Caco-2 (cell line): Measurements from ENCODE around the gene MBL2. TPM values are rescaled to one million over a fixed set of nuclear protein-coding genes. Genes with fewer than 3 reads are reported as not detected.

Experiments
- BruUV-seq: library from RNA; stranded (reverse); fragments of 400-500 nt; replicated peaks from 2 replicates; lab custom pipeline; 2021; lab: Mats Ljungman, UMichigan
- CTCF ChIA-PET: fragments of 300-600 bp; sonication (Branson Sonifier 250); formaldehyde crosslinking; loops from one replicate; lab custom pipeline; 2022; ENCODE audit warnings: antibody characterized with exemption; lab: Charles Lee
- POLR2A ChIA-PET: fragments of 300-600 bp; sonication (Branson Sonifier 250); formaldehyde crosslinking; loops from one replicate; lab custom pipeline; 2022; ENCODE audit warnings: antibody characterized with exemption; lab: Charles Lee
- DNase-seq, 2 experiments: peaks; one replicate each; pipeline versions ENCODE4 v3.0.0 to v3.0.0-alpha.2; 2020 to 2022
- H3K27me3 ChIP-seq: replicated peaks from 2 replicates; pipeline ENCODE4 v1.6.0; 2011; ENCODE audit warnings: low read length; ENCODE audit not compliant: control insufficient read depth, insufficient read depth
- H3K36me3 ChIP-seq: 2 replicates; pipeline ENCODE4 v1.5.1; 2011; ENCODE audit warnings: low read length; ENCODE audit not compliant: control insufficient read depth, insufficient read depth
- H3K4me1 ChIP-seq: fragments of 250-450 bp; sonication (Bioruptor Pico); 2 replicates; pipeline ENCODE4 v1.5.1; 2020; ENCODE audit warnings: mild to moderate bottlenecking
- H3K4me3 ChIP-seq: 2 replicates; pipeline ENCODE4 v1.5.1; 2011; ENCODE audit warnings: low read depth, mild to moderate bottlenecking, control low read depth, low read length
- H3K9me3 ChIP-seq: fragments of 250-450 bp; sonication (Bioruptor Pico); 2 replicates; pipeline ENCODE4 v1.5.1; 2020; ENCODE audit warnings: mild to moderate bottlenecking, moderate library complexity
- H3K27ac Mint-ChIP-seq: one replicate; pipeline ENCODE4 v1.8.0; 2022; ENCODE audit warnings: mixed read lengths; ENCODE audit not compliant: unreplicated experiment
- H3K27me3 Mint-ChIP-seq: one replicate; pipeline ENCODE4 v1.8.0; 2022; ENCODE audit warnings: mixed read lengths; ENCODE audit not compliant: insufficient read depth, unreplicated experiment
- H3K36me3 Mint-ChIP-seq: one replicate; pipeline ENCODE4 v1.8.0; 2022; ENCODE audit warnings: mild to moderate bottlenecking, mixed read lengths; ENCODE audit not compliant: insufficient read depth, unreplicated experiment
- H3K4me1 Mint-ChIP-seq: one replicate; pipeline ENCODE4 v1.8.0; 2022; ENCODE audit warnings: low read depth, mixed read lengths; ENCODE audit not compliant: unreplicated experiment
- H3K4me3 Mint-ChIP-seq: one replicate; pipeline ENCODE4 v1.8.0; 2022; ENCODE audit warnings: mild to moderate bottlenecking, moderate library complexity, mixed read lengths; ENCODE audit not compliant: unreplicated experiment
- H3K9me3 Mint-ChIP-seq: one replicate; pipeline ENCODE4 v1.8.0; 2022; ENCODE audit warnings: mixed read lengths; ENCODE audit not compliant: unreplicated experiment
- intact Hi-C: fragments of 100-400 bp; cut with micrococcal nuclease; formaldehyde crosslinking; loops from one replicate; pipeline ENCODE4 v1.10.0; 2022; ENCODE audit not compliant: unreplicated experiment
- total RNA-seq: library from RNA; stranded (reverse); gene quantifications from 2 replicates; pipeline ENCODE4 v1.2.3, GENCODE V29; 2022
- TF ChIP-seq, protein P1 (sequence below), 2 experiments: fragments of 200-600 bp in 1 of 2; IDR thresholded peaks; 1 replicate in 1 of 2; 2 replicates in 1 of 2; pipeline versions ENCODE4 v1.5.1 to v1.8.0; 2011 to 2022; ENCODE audit warnings: antibody characterized with exemption in 1 of 2, control low read depth in 1 of 2, inconsistent platforms in 1 of 2, low read depth in 1 of 2, low read length in 1 of 2, mild to moderate bottlenecking in 1 of 2, moderate library complexity in 1 of 2; ENCODE audit not compliant: insufficient read depth in 1 of 2, severe bottlenecking in 1 of 2, unreplicated experiment in 1 of 2

MBL2 gene
- total RNA-seq, 1 experiment from 2014 or later, result 0.20 TPM

DNA sequence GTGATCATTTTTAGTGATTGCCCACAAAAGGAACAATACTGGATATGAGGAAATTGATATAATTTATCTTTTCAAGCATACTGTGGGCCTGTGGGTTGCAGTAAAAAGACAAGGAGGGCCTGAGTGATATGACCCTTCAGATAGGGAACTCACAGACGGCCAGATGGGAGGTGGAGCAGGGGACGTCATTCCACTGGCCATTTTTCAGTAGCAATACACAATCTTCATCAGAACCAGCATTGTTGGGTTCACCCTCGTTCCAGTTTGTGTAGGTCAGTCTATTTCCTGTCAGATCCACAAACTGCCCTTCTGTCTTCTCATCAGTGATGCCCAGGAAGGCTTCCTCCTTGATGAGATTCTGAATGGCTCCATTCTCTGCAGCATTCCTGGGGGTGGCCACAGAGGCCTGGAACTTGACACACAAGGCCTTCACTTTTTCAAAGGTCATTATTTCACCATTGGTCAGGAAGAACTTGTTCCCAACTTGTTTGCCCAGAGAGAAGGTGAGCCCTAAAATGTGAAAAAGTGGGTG is 4.5 kb downstream of the MBL2 start:
- Histone ChIP-seq H3K27me3 (no peaks in the 10 kb centered on the region), H3K36me3 (no peaks in the 10 kb centered on the region), H3K9me3 (0 out of 2 replicates have a peak, but pooled peaks cover 3% of the 10 kb centered on the region), H3K4me1 (peaks cover 26% of the 10 kb centered on the region), H3K4me3 (no peak overlapping the region)
- intact Hi-C loops, result no loop called here
- Mint-ChIP-seq H3K4me1 (peaks cover 28% of the 10 kb centered on the region), H3K27ac (no peak overlapping the region), H3K36me3 (no peaks in the 10 kb centered on the region), H3K27me3 (no peaks in the 10 kb centered on the region), H3K4me3 (no peak overlapping the region), H3K9me3 (peaks cover 4% of the 10 kb centered on the region)
- POLR2A ChIA-PET, result no interaction called here
- DNase-seq, result no peak
- BruUV-seq, result no TSS peak
- TF ChIP-seq, protein P1, sequence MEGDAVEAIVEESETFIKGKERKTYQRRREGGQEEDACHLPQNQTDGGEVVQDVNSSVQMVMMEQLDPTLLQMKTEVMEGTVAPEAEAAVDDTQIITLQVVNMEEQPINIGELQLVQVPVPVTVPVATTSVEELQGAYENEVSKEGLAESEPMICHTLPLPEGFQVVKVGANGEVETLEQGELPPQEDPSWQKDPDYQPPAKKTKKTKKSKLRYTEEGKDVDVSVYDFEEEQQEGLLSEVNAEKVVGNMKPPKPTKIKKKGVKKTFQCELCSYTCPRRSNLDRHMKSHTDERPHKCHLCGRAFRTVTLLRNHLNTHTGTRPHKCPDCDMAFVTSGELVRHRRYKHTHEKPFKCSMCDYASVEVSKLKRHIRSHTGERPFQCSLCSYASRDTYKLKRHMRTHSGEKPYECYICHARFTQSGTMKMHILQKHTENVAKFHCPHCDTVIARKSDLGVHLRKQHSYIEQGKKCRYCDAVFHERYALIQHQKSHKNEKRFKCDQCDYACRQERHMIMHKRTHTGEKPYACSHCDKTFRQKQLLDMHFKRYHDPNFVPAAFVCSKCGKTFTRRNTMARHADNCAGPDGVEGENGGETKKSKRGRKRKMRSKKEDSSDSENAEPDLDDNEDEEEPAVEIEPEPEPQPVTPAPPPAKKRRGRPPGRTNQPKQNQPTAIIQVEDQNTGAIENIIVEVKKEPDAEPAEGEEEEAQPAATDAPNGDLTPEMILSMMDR (IDR thresholded peaks at IDR 0.05; ENCODE audit: insufficient read depth in 1 of 2, low read depth in 1 of 2, low read length in 1 of 2, severe bottlenecking in 1 of 2, unreplicated experiment in 1 of 2), result no peak
- CTCF ChIA-PET, result no interaction called here

DNA sequence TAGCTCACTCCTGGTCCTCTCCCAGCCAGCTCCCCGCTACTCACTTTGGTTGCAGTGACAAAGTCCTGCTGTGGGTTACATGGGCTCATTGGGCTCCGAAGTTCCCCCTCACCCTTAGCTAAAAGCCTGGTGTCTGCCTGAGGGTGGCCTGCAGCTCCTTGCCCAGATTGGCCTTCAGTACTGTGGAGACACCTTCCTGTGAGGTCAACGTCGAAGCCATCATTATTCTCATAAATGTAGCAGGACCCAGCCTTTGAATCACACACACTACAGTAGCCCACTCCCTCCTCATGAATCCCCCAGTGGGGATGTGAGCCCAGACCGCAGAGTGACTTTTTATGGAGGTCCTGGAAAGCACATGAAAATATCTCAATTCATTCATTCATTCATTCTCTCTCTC is 10.5 kb downstream of the MBL2 start:
- Histone ChIP-seq H3K9me3 (0 out of 2 replicates have a peak, but pooled peaks cover 3% of the 10 kb centered on the region), H3K36me3 (no peaks in the 10 kb centered on the region), H3K27me3 (no peaks in the 10 kb centered on the region), H3K4me1 (peaks cover 15% of the 10 kb centered on the region), H3K4me3 (no peak overlapping the region)
- no peak for DNase-seq
- H3K27ac Mint-ChIP-seq, result no peak overlapping the region
- no TSS peak for BruUV-seq
- POLR2A ChIA-PET, result no interaction called here
- TF ChIP-seq, protein P1 (IDR thresholded peaks at IDR 0.05; ENCODE audit: insufficient read depth in 1 of 2, low read depth in 1 of 2, low read length in 1 of 2, severe bottlenecking in 1 of 2, unreplicated experiment in 1 of 2), result no peak
- intact Hi-C loops, result no loop called here
- no peaks in the 10 kb centered on the region for H3K27me3 Mint-ChIP-seq
- no peaks in the 10 kb centered on the region for H3K36me3 Mint-ChIP-seq
- H3K4me3 Mint-ChIP-seq, result no peak overlapping the region
- CTCF ChIA-PET, result no interaction called here
- peaks cover 12% of the 10 kb centered on the region for H3K4me1 Mint-ChIP-seq
- H3K9me3 Mint-ChIP-seq, result peaks cover 11% of the 10 kb centered on the region

DNA sequence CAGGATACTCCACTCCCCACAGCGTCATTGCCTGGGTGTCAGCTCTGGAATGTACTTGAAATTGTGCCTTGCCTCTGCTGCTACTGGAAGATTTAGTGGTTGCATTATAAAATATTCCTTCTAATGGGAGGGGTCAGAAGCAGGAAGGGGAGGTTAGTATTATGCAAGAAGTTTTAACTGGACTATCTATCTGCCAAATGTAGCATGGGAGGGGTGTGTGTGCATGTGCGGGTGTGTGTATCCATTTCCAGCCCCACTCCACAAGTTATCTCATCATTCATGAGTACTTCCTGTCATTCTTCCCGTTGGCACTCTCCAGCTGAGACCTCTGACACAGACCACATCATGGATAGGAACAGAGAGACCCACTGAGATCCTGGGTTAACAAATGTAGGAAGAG is 13.4 kb downstream of the MBL2 start:
- no peaks in the 10 kb centered on the region for H3K36me3 Mint-ChIP-seq
- no peak overlapping the region for H3K27ac Mint-ChIP-seq
- no peak overlapping the region for H3K4me3 ChIP-seq
- TF ChIP-seq, protein P1 (IDR thresholded peaks at IDR 0.05; ENCODE audit: insufficient read depth in 1 of 2, low read depth in 1 of 2, low read length in 1 of 2, severe bottlenecking in 1 of 2, unreplicated experiment in 1 of 2), result no peak
- no TSS peak for BruUV-seq
- no peak for DNase-seq
- ChIA-PET POLR2A (no interaction called here), CTCF (no interaction called here)
- H3K27me3 ChIP-seq, result no peaks in the 10 kb centered on the region
- H3K9me3 Mint-ChIP-seq, result peaks cover 11% of the 10 kb centered on the region
- H3K27me3 Mint-ChIP-seq, result no peaks in the 10 kb centered on the region
- H3K4me3 Mint-ChIP-seq, result no peak overlapping the region
- H3K36me3 ChIP-seq, result no peaks in the 10 kb centered on the region
- intact Hi-C loops, result no loop called here
- peaks cover 12% of the 10 kb centered on the region for H3K4me1 Mint-ChIP-seq
- no peaks in the 10 kb centered on the region for H3K9me3 ChIP-seq
- peaks cover 22% of the 10 kb centered on the region for H3K4me1 ChIP-seq
